ENCODE data around the gene CCDC18.

- TF ChIP-seq, protein P1, sequence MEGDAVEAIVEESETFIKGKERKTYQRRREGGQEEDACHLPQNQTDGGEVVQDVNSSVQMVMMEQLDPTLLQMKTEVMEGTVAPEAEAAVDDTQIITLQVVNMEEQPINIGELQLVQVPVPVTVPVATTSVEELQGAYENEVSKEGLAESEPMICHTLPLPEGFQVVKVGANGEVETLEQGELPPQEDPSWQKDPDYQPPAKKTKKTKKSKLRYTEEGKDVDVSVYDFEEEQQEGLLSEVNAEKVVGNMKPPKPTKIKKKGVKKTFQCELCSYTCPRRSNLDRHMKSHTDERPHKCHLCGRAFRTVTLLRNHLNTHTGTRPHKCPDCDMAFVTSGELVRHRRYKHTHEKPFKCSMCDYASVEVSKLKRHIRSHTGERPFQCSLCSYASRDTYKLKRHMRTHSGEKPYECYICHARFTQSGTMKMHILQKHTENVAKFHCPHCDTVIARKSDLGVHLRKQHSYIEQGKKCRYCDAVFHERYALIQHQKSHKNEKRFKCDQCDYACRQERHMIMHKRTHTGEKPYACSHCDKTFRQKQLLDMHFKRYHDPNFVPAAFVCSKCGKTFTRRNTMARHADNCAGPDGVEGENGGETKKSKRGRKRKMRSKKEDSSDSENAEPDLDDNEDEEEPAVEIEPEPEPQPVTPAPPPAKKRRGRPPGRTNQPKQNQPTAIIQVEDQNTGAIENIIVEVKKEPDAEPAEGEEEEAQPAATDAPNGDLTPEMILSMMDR (IDR thresholded peaks at IDR 0.05) = no peak
- no peak for TF ChIP-seq POLR2AphosphoS5 (IDR thresholded peaks at IDR 0.05)
These were observed 126.4 kb downstream of the CCDC18 start for GRCh38 chr1:93306920-93307319.
